SK-N-SH (cell line): Measurements from ENCODE around the gene SMAP1. TPM values are rescaled to one million over a fixed set of nuclear protein-coding genes. Genes with fewer than 3 reads are reported as not detected.

ENCODE experiments used
- CTCF ChIA-PET: fragments of 300-600, 350-600 bp; formaldehyde crosslinking; extraction: SDS; loops from one replicate; lab custom pipeline; 2021; lab: Yijun Ruan, JAX
- POLR2A ChIA-PET: fragments of 350-600 bp; sonication (Branson Sonifier 250); formaldehyde crosslinking; extraction: SDS; loops from one replicate; lab custom pipeline; 2020; ENCODE audit warnings: antibody characterized with exemption, inconsistent platforms; lab: Yijun Ruan, JAX
- DNase-seq: peaks from one replicate; pipeline ENCODE4 v3.0.0; 2012
- H2AFZ ChIP-seq: fragments of 200-600 bp; sonication (generic); 2 replicates; pipeline ENCODE4 v1.8.1; 2016; ENCODE audit warnings: antibody characterized with exemption, mild to moderate bottlenecking, low read depth
- H3F3A ChIP-seq: fragments of 200-600 bp; sonication (generic); replicated peaks from 2 replicates; pipeline ENCODE3; 2016; ENCODE audit warnings: antibody characterized with exemption, mild to moderate bottlenecking; ENCODE audit not compliant: insufficient read depth
- H3K27ac ChIP-seq, 2 experiments: fragments of 200-500 bp in 1 of 2; fragments of 200-600 bp in 1 of 2; sonication (Bioruptor generic) in 1 of 2; sonication (generic), shearing (Covaris generic) in 1 of 2; 2 replicates each; pipeline versions ENCODE4 v1.5.1 to v1.6.1; 2014 to 2016; ENCODE audit warnings: low read depth in 2 of 2, inconsistent platforms in 1 of 2, low read length in 1 of 2, mild to moderate bottlenecking in 1 of 2, mixed read lengths in 1 of 2
- H3K27me3 ChIP-seq: fragments of 200-600 bp; sonication (generic), shearing (Covaris generic); 2 replicates; pipeline ENCODE4 v1.6.1; 2016; ENCODE audit warnings: mixed run types; ENCODE audit not compliant: insufficient read depth
- H3K36me3 ChIP-seq, 2 experiments: fragments of 200-500 bp in 1 of 2; fragments of 200-600 bp in 1 of 2; sonication (Bioruptor generic) in 1 of 2; sonication (generic) in 1 of 2; replicated peaks in 1 of 2; 2 replicates each; pipeline versions ENCODE3 to v1.5.1; 2014 to 2016; ENCODE audit warnings: low read length in 1 of 2, mild to moderate bottlenecking in 1 of 2; ENCODE audit not compliant: insufficient read depth in 2 of 2, control insufficient read depth in 1 of 2
- H3K4me1 ChIP-seq, 2 experiments: fragments of 200-500 bp in 1 of 2; fragments of 200-600 bp in 1 of 2; sonication (Bioruptor generic) in 1 of 2; sonication (generic), shearing (Covaris generic) in 1 of 2; 2 replicates each; pipeline versions ENCODE4 v1.5.1 to v1.6.1; 2014 to 2016; ENCODE audit warnings: low read depth in 1 of 2, low read length in 1 of 2, mixed run types in 1 of 2; ENCODE audit not compliant: insufficient read depth in 2 of 2, control insufficient read depth in 1 of 2
- H3K4me2 ChIP-seq: fragments of 200-600 bp; sonication (generic), shearing (Covaris generic); 2 replicates; pipeline ENCODE4 v1.6.1; 2017; ENCODE audit warnings: mixed run types
- H3K4me3 ChIP-seq, 2 experiments: fragments of 200-500 bp in 1 of 2; fragments of 200-600 bp in 1 of 2; sonication (Bioruptor generic) in 1 of 2; sonication (generic), shearing (Covaris generic) in 1 of 2; 2 replicates each; pipeline versions ENCODE4 v1.5.1 to v1.8.1; 2014 to 2016; ENCODE audit warnings: low read depth in 2 of 2, inconsistent platforms in 1 of 2, low read length in 1 of 2, mild to moderate bottlenecking in 1 of 2, mixed read lengths in 1 of 2, moderate library complexity in 1 of 2
- H3K79me2 ChIP-seq: fragments of 200-600 bp; sonication (generic); 2 replicates; pipeline ENCODE4 v1.8.1; 2017; ENCODE audit warnings: mild to moderate bottlenecking; ENCODE audit not compliant: insufficient read depth
- H3K9ac ChIP-seq: fragments of 200-600 bp; sonication (generic); 2 replicates; pipeline ENCODE4 v1.6.1; 2017; ENCODE audit warnings: mixed run types
- H3K9me2 ChIP-seq: fragments of 200-600 bp; sonication (generic); 2 replicates; pipeline ENCODE4 v1.6.1; 2017; ENCODE audit warnings: mixed run types
- H3K9me3 ChIP-seq: fragments of 200-600 bp; sonication (generic); 2 replicates; pipeline ENCODE4 v1.6.1; 2017; ENCODE audit warnings: mixed run types, mild to moderate bottlenecking, moderate library complexity
- H4K20me1 ChIP-seq: fragments of 200-600 bp; sonication (generic); 2 replicates; pipeline ENCODE4 v1.6.1; 2017; ENCODE audit warnings: mild to moderate bottlenecking, mixed run types; ENCODE audit not compliant: insufficient read depth
- CTCF ChIP-seq: fragments of 200-600 bp; sonication (generic); IDR thresholded peaks from 2 replicates; pipeline ENCODE4 v1.6.1; 2017; ENCODE audit warnings: antibody characterized with exemption, mild to moderate bottlenecking, moderate library complexity
- EP300 ChIP-seq, 2 experiments: IDR thresholded peaks; 2 replicates each; pipeline versions ENCODE4 v1.4.0 to v1.6.1; 2012; ENCODE audit warnings: borderline replicate concordance in 1 of 2, low read depth in 1 of 2, low read length in 1 of 2
- FOSL2 ChIP-seq: IDR thresholded peaks from 2 replicates; pipeline ENCODE4 v1.4.0; 2012; ENCODE audit warnings: low read depth, mild to moderate bottlenecking, moderate library complexity, borderline replicate concordance
- FOXJ3 ChIP-seq: sonication (generic); formaldehyde crosslinking; IDR thresholded peaks from 2 replicates; pipeline ENCODE4 v1.5.1; 2020; ENCODE audit warnings: mild to moderate bottlenecking, missing genetic modification reagents
- JUND ChIP-seq: IDR thresholded peaks from 2 replicates; pipeline ENCODE4 v1.4.0; 2012
- MXI1 ChIP-seq: IDR thresholded peaks from 2 replicates; pipeline ENCODE4 v1.6.1; 2012; ENCODE audit warnings: mild to moderate bottlenecking, low read depth, low read length, improper control_type of control experiment
- PBX3 ChIP-seq: IDR thresholded peaks from 2 replicates; pipeline ENCODE4; 2012
- POLR2AphosphoS5 ChIP-seq: IDR thresholded peaks from 2 replicates; pipeline ENCODE4 v1.6.1; 2012; ENCODE audit warnings: low read depth, low read length
- RCOR1 ChIP-seq: fragments of 150-350 bp; IDR thresholded peaks from 2 replicates; pipeline ENCODE4 v1.6.1; 2017; ENCODE audit warnings: antibody characterized with exemption, low read length
- RXRA ChIP-seq: IDR thresholded peaks from 2 replicates; pipeline ENCODE4 v1.4.0; 2012; ENCODE audit warnings: low read depth, mild to moderate bottlenecking, borderline replicate concordance
- TCF12 ChIP-seq: IDR thresholded peaks from 2 replicates; pipeline ENCODE4 v1.4.0; 2012
- YY1 ChIP-seq: IDR thresholded peaks from 2 replicates; pipeline ENCODE4 v1.4.0; 2012; ENCODE audit warnings: low read depth, mild to moderate bottlenecking
- WGBS: methylation state at CpG from one replicate; pipeline ENCODE4 v1.1.6; 2017; ENCODE audit warnings: low lambda C conversion rate; 5-methylcytosine and 5-hydroxymethylcytosine counted together
- polyA plus RNA-seq, 3 experiments: library from polyadenylated mRNA; depleted of rRNA; stranded (reverse); fragments of >200 nt; gene quantifications; 2 replicates each; pipeline ENCODE4 v1.2.3, GENCODE V29; 2012
- TF ChIP-seq, protein P1 (sequence below): fragments of 150-350 bp; IDR thresholded peaks from 2 replicates; pipeline ENCODE4 v1.6.1; 2017; ENCODE audit warnings: antibody characterized with exemption, low read length, low read depth, borderline replicate concordance
- TF ChIP-seq, protein P2 (sequence below): IDR thresholded peaks from 2 replicates; pipeline ENCODE4 v1.4.0; 2012; ENCODE audit warnings: low read depth

Gene SMAP1
- polyA plus RNA-seq, 1 of the 3 experiments (the other 2 are of a cell fraction), result 12.6 TPM

- no peak overlapping the region; a peak in 1 of 4 replicates for H3K27ac ChIP-seq
- WGBS, result 67% methylated on average over 3 of the region's 3 CpGs
- no peaks in the 10 kb centered on the region for H3K9me2 ChIP-seq
- no peak for TF ChIP-seq MXI1
- TF ChIP-seq JUND, result no peak
- TF ChIP-seq RCOR1, result no peak
- no peak for TF ChIP-seq FOSL2
- no peak for TF ChIP-seq TCF12
- no peak for TF ChIP-seq EP300 (IDR thresholded peaks at IDR 0.05; ENCODE audit: borderline replicate concordance in 1 of 2, low read depth in 1 of 2, low read length in 1 of 2)
- TF ChIP-seq, protein P1, sequence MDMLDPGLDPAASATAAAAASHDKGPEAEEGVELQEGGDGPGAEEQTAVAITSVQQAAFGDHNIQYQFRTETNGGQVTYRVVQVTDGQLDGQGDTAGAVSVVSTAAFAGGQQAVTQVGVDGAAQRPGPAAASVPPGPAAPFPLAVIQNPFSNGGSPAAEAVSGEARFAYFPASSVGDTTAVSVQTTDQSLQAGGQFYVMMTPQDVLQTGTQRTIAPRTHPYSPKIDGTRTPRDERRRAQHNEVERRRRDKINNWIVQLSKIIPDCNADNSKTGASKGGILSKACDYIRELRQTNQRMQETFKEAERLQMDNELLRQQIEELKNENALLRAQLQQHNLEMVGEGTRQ, result no peak
- no peak for TF ChIP-seq RXRA
- TF ChIP-seq, protein P2, sequence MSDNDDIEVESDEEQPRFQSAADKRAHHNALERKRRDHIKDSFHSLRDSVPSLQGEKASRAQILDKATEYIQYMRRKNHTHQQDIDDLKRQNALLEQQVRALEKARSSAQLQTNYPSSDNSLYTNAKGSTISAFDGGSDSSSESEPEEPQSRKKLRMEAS, result no peak
- no peak for TF ChIP-seq CTCF
- TF ChIP-seq FOXJ3 (CRISPR knock-in tag), result no peak
- TF ChIP-seq PBX3, result no peak
- DNase-seq, result no peak
- POLR2A ChIA-PET, result no interaction called here
- no peaks in the 10 kb centered on the region for H3K36me3 ChIP-seq
- no peaks in the 10 kb centered on the region for H3K4me1 ChIP-seq
- H3K4me3 ChIP-seq, result no peak overlapping the region
- H3F3A ChIP-seq, result no peaks in the 10 kb centered on the region
- no peaks in the 10 kb centered on the region for H3K9me3 ChIP-seq
- no peaks in the 10 kb centered on the region for H3K79me2 ChIP-seq
- H4K20me1 ChIP-seq, result no peaks in the 10 kb centered on the region
- no peaks in the 10 kb centered on the region for H3K27me3 ChIP-seq
- no peak overlapping the region for H2AFZ ChIP-seq
- H3K4me2 ChIP-seq, result no peak overlapping the region
- no peak overlapping the region for H3K9ac ChIP-seq
- CTCF ChIA-PET, result interaction anchor here (1.0 to 1.2 kb wide), 2 partner anchors 10 to 94 kb away, joined by 3 to 4 read pairs; no protein-coding TSS in a partner anchor
Observed at GRCh38 chr6:70790483-70791224, 123.0 kb downstream of the SMAP1 start.

GRCh38 chr6:70797625-70798024 is 129.9 kb downstream of the SMAP1 start:
- DNase-seq, result no peak
- TF ChIP-seq YY1 (no peak), POLR2AphosphoS5 (no peak)
- Histone ChIP-seq H3K4me3 (no peak overlapping the region), H3F3A (no peaks in the 10 kb centered on the region), H3K9me3 (no peaks in the 10 kb centered on the region), H3K9me2 (no peaks in the 10 kb centered on the region), H3K27me3 (no peaks in the 10 kb centered on the region), H3K9ac (no peak overlapping the region), H3K27ac (no peak overlapping the region), H2AFZ (no peak overlapping the region), H3K4me1 (no peaks in the 10 kb centered on the region), H3K4me2 (no peak overlapping the region), H3K36me3 (no peaks in the 10 kb centered on the region), H4K20me1 (no peaks in the 10 kb centered on the region), H3K79me2 (0 out of 2 replicates have a peak, but pooled peaks cover 3% of the 10 kb centered on the region)
- WGBS, result 97% methylated on average over 1 of the region's 1 CpG
- POLR2A ChIA-PET, result no interaction called here
- CTCF ChIA-PET, result interaction anchor here (0.6 to 0.7 kb wide), 2 partner anchors 37 to 43 kb away, joined by 4 read pairs; no protein-coding TSS in a partner anchor
